ENCODE measurements around the gene RABAC1. TPM values are rescaled to one million over a fixed set of nuclear protein-coding genes. Genes with fewer than 3 reads are reported as not detected.

Gene RABAC1
- total and polyA plus RNA-seq, 9 of the 15 experiments (the other 6 are each of a cell fraction or from before 2014, with no cell fraction given): 2.4 to 28.1 (median 9.3) TPM

DNA sequence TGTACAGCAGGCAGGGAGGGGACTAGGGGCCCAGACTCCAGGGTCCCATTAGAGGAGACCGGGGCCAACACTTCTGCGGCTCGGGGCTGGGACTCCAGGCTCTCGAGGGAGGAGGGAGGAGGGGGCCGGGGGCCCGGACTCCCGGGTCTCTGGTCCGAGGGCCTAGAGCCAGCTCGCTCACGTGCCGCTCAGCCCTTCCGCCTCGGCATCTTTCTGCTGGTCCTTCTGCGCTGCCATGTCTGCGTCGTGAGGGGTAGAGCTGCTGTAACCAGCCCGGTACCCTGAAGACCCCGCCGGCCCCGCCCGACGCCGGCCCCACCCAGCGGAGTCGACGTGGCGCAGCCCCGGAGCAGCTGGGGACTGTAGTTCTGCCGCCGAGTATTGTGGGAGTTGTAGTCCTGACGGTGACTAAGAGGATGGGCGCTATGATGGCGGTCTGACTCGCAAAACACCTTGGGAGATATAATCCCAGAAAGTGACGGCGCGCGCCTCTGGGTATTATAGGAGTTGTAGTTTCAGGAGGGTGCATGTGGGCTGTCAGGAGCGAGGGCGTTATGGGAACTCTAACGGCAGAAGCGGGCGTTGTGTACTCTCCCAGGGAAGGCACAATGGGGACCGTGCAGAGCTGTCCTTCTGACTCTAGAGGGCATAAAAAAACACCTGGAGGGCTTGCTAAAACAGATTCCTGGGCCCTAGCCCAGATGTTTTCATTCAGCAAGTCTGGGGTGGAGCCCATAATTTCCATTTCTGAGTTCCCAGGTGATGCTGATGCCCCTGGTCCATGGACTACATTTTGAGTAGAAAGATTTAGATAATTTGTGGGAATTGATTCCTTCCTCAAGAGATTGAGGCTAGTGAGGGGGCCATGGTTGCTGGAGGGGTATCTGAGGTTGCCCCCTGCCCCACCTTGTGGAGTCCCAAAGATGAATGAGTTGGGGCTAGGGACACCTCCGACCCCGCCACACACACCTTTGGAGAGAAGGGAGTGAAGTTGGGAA lies at the start of gene RABAC1 (continued):
- TF ChIP-seq MCM3 (IDR thresholded peaks at IDR 0.05): no peak
- TF ChIP-seq, protein P1, sequence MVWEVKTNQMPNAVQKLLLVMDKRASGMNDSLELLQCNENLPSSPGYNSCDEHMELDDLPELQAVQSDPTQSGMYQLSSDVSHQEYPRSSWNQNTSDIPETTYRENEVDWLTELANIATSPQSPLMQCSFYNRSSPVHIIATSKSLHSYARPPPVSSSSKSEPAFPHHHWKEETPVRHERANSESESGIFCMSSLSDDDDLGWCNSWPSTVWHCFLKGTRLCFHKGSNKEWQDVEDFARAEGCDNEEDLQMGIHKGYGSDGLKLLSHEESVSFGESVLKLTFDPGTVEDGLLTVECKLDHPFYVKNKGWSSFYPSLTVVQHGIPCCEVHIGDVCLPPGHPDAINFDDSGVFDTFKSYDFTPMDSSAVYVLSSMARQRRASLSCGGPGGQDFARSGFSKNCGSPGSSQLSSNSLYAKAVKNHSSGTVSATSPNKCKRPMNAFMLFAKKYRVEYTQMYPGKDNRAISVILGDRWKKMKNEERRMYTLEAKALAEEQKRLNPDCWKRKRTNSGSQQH (CRISPR knock-in tag; IDR thresholded peaks at IDR 0.05): no peak
- TF ChIP-seq JUN (IDR thresholded peaks at IDR 0.05; ENCODE audit: borderline replicate concordance, low read depth, low read length): peak; percentile 46; the same call in 1 of the 2 replicates
- TF ChIP-seq JUN (CRISPR knock-in tag; IDR thresholded peaks at IDR 0.05; ENCODE audit: borderline replicate concordance): no peak
- TF ChIP-seq BCOR (IDR thresholded peaks at IDR 0.05): peak; percentile 7; the same call in 1 of the 2 replicates
- TF ChIP-seq LEF1 (IDR thresholded peaks at IDR 0.05): no peak
- no peak for TF ChIP-seq SMARCA4 (IDR thresholded peaks at IDR 0.05)
- no peak for TF ChIP-seq ZFPM2 (CRISPR knock-in tag; IDR thresholded peaks at IDR 0.05)
- TF ChIP-seq NRF1 (conservative IDR thresholded peaks at IDR 0.05 in 1 of 2, IDR thresholded peaks at IDR 0.05 in 1 of 2): peak; percentile 80 to 83
- TF ChIP-seq, protein P2, sequence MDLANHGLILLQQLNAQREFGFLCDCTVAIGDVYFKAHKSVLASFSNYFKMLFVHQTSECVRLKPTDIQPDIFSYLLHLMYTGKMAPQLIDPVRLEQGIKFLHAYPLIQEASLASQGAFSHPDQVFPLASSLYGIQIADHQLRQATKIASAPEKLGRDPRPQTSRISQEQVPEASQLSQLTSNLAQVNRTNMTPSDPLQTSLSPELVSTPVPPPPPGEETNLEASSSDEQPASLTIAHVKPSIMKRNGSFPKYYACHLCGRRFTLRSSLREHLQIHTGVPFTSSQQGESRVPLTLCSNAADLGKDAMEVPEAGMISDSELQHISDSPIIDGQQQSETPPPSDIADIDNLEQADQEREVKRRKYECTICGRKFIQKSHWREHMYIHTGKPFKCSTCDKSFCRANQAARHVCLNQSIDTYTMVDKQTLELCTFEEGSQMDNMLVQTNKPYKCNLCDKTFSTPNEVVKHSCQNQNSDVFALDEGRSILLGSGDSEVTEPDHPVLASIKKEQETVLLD (IDR thresholded peaks at IDR 0.05): peak; percentile 77
- TF ChIP-seq, protein P3, sequence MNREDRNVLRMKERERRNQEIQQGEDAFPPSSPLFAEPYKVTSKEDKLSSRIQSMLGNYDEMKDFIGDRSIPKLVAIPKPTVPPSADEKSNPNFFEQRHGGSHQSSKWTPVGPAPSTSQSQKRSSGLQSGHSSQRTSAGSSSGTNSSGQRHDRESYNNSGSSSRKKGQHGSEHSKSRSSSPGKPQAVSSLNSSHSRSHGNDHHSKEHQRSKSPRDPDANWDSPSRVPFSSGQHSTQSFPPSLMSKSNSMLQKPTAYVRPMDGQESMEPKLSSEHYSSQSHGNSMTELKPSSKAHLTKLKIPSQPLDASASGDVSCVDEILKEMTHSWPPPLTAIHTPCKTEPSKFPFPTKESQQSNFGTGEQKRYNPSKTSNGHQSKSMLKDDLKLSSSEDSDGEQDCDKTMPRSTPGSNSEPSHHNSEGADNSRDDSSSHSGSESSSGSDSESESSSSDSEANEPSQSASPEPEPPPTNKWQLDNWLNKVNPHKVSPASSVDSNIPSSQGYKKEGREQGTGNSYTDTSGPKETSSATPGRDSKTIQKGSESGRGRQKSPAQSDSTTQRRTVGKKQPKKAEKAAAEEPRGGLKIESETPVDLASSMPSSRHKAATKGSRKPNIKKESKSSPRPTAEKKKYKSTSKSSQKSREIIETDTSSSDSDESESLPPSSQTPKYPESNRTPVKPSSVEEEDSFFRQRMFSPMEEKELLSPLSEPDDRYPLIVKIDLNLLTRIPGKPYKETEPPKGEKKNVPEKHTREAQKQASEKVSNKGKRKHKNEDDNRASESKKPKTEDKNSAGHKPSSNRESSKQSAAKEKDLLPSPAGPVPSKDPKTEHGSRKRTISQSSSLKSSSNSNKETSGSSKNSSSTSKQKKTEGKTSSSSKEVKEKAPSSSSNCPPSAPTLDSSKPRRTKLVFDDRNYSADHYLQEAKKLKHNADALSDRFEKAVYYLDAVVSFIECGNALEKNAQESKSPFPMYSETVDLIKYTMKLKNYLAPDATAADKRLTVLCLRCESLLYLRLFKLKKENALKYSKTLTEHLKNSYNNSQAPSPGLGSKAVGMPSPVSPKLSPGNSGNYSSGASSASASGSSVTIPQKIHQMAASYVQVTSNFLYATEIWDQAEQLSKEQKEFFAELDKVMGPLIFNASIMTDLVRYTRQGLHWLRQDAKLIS (CRISPR knock-in tag; IDR thresholded peaks at IDR 0.05): peak; percentile 69; the same call in 1 of the 2 replicates
- no peak for TF ChIP-seq TEAD2 (tag; IDR thresholded peaks at IDR 0.05)
- no peak for TF ChIP-seq NR1H2 (CRISPR knock-in tag; IDR thresholded peaks at IDR 0.05)
- peak; percentile 90 for TF ChIP-seq ZBTB7A (IDR thresholded peaks at IDR 0.05; ENCODE audit: borderline replicate concordance, control insufficient read depth, low read depth, low read length)
- no peak for TF ChIP-seq ESRRB (CRISPR knock-in tag; IDR thresholded peaks at IDR 0.05; ENCODE audit: borderline replicate concordance)
